ENCODE data around the gene KCNK3. TPM values are rescaled to one million over a fixed set of nuclear protein-coding genes. Genes with fewer than 3 reads are reported as not detected.

Gene KCNK3
- total RNA-seq, 1 donor from 2014 or later = 2.7 TPM

DNA sequence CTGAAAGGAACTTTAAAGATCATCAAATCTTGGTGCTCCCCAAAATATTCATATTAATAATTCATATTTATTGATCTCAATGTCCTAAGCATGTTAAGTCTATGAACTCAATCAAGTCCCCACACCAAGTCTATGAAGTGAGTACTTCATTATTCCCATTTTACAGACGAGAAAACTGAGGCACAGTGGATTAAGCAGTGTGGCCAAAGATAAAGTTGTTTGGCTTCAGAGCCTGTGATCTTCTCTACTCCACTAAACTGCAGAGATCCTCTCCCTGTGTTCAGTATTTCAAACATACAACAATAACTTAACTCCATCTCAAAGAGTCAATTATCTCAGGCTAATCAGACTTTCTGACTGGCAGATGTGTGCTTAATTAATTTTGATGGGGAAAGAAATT lies 29.8 kb downstream of the KCNK3 start:
- TF ChIP-seq, protein P1, sequence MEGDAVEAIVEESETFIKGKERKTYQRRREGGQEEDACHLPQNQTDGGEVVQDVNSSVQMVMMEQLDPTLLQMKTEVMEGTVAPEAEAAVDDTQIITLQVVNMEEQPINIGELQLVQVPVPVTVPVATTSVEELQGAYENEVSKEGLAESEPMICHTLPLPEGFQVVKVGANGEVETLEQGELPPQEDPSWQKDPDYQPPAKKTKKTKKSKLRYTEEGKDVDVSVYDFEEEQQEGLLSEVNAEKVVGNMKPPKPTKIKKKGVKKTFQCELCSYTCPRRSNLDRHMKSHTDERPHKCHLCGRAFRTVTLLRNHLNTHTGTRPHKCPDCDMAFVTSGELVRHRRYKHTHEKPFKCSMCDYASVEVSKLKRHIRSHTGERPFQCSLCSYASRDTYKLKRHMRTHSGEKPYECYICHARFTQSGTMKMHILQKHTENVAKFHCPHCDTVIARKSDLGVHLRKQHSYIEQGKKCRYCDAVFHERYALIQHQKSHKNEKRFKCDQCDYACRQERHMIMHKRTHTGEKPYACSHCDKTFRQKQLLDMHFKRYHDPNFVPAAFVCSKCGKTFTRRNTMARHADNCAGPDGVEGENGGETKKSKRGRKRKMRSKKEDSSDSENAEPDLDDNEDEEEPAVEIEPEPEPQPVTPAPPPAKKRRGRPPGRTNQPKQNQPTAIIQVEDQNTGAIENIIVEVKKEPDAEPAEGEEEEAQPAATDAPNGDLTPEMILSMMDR (conservative IDR thresholded peaks at IDR 0.05) = no peak
- DNase-seq (ENCODE audit: extremely low spot score, unreplicated experiment) = no peak
- Mint-ChIP-seq H3K9me3 (no peaks in the 10 kb centered on the region), H3K36me3 (no peaks in the 10 kb centered on the region), H3K4me1 (ENCODE audit: unreplicated experiment) (peaks cover 9% of the 10 kb centered on the region), H3K27ac (no peak overlapping the region), H3K27me3 (no peaks in the 10 kb centered on the region), H3K4me3 (no peak overlapping the region)

DNA sequence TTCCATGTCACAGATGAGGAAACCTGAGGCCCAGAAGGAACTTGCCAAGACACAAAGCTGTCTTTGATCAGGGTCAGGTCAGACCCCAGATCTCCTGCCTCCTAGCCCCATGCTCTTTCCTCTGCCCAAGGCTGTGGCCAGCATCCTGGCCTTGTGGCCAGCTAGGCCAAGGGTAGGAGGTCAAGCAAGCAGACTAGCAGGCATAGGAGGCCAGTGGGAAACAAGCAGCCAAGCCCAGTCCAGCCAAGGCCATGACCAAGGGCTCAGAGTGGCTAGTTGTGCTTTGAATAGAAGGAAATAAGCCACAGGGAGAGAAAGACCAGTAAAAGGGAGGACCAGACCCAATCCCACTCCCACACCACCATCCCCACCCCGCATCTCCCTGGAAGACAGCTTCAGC lies 30.4 kb downstream of the KCNK3 start:
- DNase-seq (ENCODE audit: extremely low spot score, unreplicated experiment) = no peak
- Mint-ChIP-seq H3K27ac (no peak overlapping the region), H3K4me3 (no peak overlapping the region), H3K4me1 (ENCODE audit: unreplicated experiment) (peaks cover 9% of the 10 kb centered on the region), H3K9me3 (no peaks in the 10 kb centered on the region), H3K36me3 (no peaks in the 10 kb centered on the region), H3K27me3 (no peaks in the 10 kb centered on the region)
- TF ChIP-seq, protein P1 (conservative IDR thresholded peaks at IDR 0.05) = no peak

- Mint-ChIP-seq H3K4me1 (ENCODE audit: unreplicated experiment) (peaks cover 9% of the 10 kb centered on the region), H3K4me3 (no peak overlapping the region), H3K9me3 (no peaks in the 10 kb centered on the region), H3K36me3 (no peaks in the 10 kb centered on the region), H3K27me3 (no peaks in the 10 kb centered on the region), H3K27ac (no peak overlapping the region)
- TF ChIP-seq, protein P1 (conservative IDR thresholded peaks at IDR 0.05) = no peak
- DNase-seq (ENCODE audit: extremely low spot score, unreplicated experiment) = no peak
These were observed 31.0 kb downstream of the KCNK3 start for GRCh38 chr2:26723475-26723874.

DNA sequence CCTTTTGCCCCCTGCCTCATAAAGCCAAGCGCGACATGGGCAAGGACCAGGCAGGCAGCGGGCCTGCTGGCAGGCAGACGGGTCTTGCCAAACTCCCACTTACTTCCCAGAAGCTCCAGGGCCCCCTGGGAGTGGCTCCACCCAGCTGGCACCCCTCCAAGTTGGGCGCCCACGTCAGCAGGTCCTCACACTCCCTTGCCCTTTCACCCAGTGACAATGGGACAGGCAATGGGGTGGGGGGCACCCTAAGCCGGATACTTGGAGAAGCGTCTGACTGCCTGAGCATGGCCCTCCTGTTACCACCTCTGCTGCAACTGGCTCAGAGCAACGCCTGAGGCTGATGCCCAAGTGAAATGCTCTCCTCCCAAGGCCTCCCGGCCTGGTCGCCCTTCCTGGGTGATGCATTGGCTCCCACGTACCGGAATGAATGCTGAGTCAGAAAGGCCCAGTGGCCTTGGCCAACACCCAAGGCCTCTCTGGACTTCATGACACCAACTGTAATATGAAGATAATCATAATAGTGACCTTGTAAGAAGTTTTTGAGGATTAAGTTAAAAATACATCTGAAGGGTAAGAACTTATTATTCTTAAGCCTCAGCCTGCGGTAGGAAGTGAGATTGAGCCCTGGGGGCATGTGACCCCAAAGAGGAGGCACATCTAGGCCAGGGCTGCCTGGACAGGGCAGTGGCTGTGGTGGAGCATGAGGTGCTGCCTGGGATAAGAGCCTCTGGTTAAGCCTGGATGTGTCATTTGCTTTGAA lies 31.6 kb downstream of the KCNK3 start:
- Mint-ChIP-seq H3K9me3 (no peaks in the 10 kb centered on the region), H3K4me1 (ENCODE audit: unreplicated experiment) (peaks cover 9% of the 10 kb centered on the region), H3K27me3 (no peaks in the 10 kb centered on the region), H3K36me3 (no peaks in the 10 kb centered on the region), H3K4me3 (no peak overlapping the region), H3K27ac (peak overlapping the region; percentile 28)
- DNase-seq (ENCODE audit: extremely low spot score, unreplicated experiment) = no peak
- TF ChIP-seq, protein P1 (conservative IDR thresholded peaks at IDR 0.05) = no peak

DNA sequence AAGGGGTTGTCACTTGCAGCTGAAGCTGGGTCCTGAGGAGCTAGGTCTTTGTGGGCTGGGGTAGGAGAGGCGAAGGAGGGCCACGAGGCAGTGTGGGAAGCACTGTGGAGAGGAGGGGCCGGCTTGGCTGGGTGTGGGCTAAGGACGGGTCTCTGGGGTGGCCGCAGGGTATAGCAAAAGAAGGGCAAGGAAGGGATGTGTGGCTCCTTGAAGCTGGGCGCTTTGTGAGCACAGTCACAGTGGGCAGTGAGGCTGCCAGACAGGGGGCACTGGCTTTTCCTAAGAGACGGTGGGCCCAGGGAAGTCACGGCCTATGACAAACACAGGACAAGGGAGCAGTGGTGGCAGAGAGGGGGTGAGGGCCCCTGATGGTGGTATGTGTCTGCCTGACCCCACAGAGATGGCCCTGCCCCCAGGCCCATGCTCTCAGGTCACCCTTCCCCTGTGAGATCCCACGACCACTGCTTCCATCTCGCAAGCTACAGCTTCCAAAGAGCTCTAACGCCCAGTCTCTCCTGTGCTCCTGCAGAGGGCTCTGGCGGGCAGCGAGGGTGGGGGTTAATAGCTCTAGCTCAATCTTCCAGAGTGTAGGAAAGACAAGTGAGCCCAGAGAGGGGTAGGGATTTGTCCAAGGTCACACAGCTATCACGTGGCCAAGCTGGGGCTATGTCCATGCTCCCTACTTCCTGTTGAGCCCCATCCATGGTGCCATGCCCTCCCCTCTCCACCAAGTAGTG lies 32.4 kb downstream of the KCNK3 start:
- Mint-ChIP-seq H3K4me1 (ENCODE audit: unreplicated experiment) (peaks cover 9% of the 10 kb centered on the region), H3K36me3 (no peaks in the 10 kb centered on the region), H3K27ac (peak overlapping the region; percentile 28), H3K4me3 (no peak overlapping the region), H3K27me3 (no peaks in the 10 kb centered on the region), H3K9me3 (no peaks in the 10 kb centered on the region)
- DNase-seq (ENCODE audit: extremely low spot score, unreplicated experiment) = no peak
- TF ChIP-seq, protein P1 (conservative IDR thresholded peaks at IDR 0.05) = no peak

Data from type B pancreatic cell (in vitro differentiated cells).